Measurements from ENCODE around the gene HOXD12.

HOXD12 gene, protein sequence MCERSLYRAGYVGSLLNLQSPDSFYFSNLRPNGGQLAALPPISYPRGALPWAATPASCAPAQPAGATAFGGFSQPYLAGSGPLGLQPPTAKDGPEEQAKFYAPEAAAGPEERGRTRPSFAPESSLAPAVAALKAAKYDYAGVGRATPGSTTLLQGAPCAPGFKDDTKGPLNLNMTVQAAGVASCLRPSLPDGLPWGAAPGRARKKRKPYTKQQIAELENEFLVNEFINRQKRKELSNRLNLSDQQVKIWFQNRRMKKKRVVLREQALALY

GRCh38 chr2:176099728-176100546 lies at the start of gene HOXD12:
Gene HOXD12, plus strand, starts transcription at chr2:176099795. Its CDS starts 7 bp downstream, at chr2:176099802.
- DNase-seq (ENCODE audit: low spot score), result no peak

DNA sequence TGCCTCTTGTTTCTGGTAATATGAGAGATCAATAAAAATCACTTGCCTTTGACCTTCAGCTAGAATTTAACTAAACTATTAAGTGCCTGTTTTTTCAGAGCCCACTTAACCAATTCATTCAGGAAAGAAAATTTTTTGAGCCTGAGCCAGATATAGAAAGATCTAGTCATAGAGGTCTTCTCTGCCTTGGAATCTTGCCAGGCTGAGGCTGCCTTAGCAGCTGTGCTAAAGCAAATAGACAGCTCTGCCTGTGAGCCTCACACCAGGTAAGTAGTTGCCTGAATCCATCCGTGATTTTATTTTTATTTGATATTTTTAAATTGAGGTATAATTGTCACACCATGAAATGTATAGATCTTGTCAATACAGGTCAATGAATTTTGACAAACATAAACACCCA lies 43.2 kb upstream of the HOXD12 start:
- DNase-seq (ENCODE audit: low spot score), result no peak

DNA sequence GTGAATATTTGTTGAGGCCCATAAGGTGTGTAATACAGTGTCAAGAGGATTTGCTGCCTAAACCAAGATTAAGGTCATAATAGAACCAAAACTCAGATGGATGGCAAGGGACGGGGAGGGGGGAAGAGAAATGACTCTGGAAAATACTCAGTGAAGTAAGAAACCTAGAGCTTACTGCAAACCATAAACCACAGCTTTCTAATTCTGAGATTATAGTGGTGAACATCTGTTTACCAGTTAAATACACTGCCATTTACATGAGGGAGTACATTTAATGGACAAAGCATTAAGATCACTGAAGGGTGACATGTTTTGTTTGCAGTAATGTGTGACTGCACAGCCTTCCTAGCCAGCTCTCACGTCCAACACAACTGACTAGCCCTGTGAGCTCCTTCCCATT lies 35.6 kb upstream of the HOXD12 start:
- no peak for DNase-seq (ENCODE audit: low spot score)

DNA sequence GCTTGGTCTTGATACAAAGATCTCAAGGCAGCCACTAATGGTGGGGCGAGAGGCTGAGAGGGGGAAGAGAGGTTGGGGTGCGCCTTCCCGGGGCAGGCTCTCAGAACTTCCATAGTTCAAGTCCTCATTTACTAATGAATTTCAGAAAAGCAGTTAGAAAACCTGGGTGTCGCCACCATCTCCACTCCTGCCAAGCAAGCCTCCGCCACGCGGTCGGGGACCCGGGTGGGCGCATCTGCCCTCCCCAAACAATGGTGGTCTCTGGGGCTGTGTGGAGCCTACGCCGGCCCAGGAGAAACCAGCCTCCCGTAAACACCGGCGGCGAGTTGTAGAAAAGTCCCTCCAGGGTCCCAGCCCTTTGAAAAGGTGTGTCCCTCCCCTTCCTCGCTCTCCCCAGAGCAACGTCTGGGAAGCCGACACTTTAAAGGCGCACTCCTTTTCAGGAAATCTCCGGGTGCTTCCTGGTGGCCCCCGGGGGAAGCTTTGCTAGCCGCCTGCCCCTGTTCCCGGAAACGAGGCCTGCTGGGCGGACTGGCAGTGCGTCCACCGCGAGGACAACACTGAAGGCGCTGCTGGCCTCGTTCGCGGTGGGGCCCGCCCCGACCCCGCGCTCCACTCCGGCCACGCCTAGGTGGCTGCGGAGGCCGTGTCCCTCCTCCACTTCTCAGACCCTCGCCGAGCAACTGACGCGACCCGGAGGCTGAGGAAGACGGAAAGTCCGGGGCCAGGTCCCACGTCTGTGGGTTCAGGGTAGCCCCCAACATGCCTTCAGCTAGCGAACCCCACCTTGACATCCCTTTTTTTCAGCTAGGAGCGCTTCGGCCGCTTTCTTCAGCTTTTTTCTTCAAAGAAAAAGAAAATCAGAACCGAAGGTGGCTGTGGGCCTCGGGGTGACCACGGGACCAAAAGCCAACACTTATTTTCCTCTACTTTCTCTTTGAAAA lies 32.7 kb upstream of the HOXD12 start:
- DNase-seq (ENCODE audit: low spot score), result no peak

DNA sequence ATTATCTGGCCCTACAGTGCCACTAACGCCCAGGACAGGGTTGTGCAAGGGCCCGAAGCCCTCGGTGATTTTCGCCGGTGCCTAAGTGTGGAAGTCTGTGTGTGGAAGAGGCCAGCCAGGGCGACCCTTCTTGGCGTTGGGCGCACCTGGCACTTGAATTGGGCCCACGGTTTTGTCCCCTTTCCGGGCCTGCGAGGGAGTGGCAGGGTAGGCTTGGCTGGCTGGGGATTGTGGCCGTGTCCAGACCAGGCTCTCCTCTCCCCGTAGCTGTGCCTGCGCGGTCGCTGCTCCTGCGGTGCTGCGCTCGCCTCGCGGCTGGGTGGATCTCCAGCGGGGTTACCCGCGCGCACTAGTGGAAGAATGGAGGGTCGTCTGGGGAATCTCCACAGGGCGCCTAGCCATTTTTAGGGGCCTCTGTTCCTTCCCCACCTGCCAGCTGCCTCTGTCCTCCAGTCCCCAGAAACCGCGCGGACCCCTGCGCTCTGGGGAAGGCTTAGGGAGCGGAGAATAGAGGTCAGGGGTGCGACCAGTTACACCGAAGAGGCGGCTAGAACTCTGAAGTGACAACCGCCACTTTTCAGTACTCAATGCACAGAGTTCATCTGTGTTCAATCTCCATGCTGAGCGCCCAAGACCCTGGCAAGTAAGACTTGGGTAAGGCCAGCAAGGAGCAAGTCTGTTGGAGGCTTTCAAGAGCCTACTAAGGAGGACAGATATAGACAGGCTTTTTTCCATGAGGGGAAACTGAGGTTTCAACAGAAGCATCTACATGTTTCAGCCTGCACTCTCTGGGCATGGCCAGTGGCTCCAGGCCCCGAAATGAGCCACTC lies 31.8 kb upstream of the HOXD12 start:
- no peak for DNase-seq (ENCODE audit: low spot score)

- no peak for DNase-seq (ENCODE audit: low spot score)
Measured at GRCh38 chr2:176068419-176068832, 31.2 kb upstream of the HOXD12 start.

DNA sequence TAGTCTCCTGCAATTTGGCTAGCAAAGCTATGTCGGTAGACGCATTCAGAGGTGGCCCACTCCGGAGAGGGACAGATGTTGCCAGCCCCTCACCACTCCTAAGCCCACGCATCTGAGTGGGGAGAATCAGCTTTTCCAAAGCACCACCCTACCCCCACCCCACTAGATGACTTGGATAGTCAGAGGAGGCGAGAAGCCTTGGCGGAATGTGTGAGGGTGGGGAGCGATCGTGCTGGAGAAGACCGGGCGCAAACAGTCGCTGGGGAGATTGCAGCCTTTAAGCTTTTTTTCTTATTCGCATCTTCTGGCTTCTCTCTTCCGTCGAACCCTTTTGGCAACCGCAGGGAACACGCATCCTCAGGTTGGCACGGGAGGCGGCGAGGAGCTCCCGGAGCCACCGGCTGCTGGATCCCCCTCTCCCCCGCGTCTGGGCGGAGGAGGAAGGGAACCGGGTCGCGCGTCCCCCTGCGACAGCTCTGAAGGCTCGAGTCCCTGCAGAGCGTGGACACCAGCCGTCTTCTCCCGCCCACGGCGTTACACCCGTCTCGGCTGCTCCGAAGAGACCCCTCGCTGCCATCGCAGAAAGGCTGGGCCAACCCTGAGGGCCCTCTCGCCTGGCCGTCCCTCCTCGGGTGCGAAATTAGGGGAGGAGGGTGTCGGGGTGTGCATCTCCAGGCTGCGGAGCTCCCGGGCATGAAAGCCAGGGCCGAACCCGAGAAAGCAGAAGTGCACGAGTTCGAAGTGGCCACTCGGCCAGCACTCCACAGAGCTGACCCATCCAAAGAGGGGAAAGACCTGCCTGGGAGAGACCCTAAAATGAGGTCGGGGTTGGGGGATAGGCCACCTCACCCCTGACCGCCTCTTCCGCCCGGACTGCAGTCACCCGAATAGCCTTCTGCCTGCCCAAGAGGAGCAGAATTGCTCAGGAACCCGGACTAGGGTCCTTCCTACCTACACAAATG lies 28.0 kb upstream of the HOXD12 start:
- no peak for DNase-seq (ENCODE audit: low spot score)

DNA sequence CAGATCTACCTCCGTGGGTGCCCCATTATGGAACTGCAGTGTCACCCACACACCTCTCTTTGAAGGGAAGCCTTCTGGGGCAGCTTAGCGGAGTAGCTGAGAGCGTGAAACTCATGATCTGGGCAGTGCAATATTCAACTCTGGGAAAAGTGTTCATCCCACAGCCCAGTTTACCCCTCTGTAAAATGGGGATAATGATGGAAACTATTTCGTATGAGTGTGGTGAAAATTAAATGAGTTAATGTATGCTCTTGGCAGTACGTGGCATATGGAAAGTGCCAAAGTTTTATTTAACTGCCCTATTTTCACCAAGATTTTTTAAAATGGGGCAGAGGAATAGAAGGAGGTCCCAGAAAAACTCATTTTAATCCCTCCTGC lies 27.3 kb upstream of the HOXD12 start:
- DNase-seq (ENCODE audit: low spot score), result no peak

GRCh38 chr2:176072951-176073904 lies 26.4 kb upstream of the HOXD12 start:
- DNase-seq (ENCODE audit: low spot score), result no peak

- DNase-seq (ENCODE audit: low spot score), result no peak
Measured at GRCh38 chr2:176074919-176075425, 24.6 kb upstream of the HOXD12 start.

DNA sequence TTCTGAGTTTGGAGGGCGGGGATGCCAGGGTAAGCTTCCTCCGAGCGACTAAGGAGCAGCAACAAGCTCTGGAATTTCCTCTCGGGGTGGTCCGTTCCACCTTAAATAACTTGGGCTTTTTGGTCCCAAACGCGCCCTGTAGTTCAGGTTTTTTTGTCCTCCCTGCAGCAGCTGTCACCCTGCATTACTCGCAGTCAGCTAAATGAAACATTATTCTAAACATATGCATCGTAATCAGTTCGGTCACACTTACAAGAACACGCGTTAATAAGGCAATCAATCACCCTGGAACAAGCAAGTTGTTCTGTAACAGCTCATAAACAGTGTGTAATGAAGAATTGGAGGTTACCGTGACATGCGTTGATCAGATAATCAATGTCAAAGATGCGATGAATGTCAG lies 24.1 kb upstream of the HOXD12 start:
- no peak for DNase-seq (ENCODE audit: low spot score)

- DNase-seq (ENCODE audit: low spot score), result no peak
Measured at GRCh38 chr2:176076063-176076462, 23.5 kb upstream of the HOXD12 start.

DNA sequence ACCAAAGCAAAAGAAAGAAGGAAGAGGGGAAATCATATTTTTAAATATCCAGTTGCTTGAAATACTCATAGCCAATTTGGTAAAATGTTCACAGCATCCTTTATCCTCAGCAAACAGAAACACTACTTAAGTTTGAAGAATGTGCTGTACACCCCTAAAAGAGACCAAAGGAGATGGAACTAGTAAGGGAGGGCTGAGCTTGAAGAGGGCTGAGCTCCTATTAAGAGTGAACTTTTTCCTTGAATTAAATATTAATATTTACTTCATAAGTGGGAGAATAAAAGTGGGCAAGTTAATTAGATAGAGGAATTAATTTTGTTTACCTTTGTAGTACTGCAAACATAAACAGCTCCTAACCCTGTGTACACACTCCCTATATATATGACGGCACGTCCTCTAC lies 22.8 kb upstream of the HOXD12 start:
- DNase-seq (ENCODE audit: low spot score), result no peak

DNA sequence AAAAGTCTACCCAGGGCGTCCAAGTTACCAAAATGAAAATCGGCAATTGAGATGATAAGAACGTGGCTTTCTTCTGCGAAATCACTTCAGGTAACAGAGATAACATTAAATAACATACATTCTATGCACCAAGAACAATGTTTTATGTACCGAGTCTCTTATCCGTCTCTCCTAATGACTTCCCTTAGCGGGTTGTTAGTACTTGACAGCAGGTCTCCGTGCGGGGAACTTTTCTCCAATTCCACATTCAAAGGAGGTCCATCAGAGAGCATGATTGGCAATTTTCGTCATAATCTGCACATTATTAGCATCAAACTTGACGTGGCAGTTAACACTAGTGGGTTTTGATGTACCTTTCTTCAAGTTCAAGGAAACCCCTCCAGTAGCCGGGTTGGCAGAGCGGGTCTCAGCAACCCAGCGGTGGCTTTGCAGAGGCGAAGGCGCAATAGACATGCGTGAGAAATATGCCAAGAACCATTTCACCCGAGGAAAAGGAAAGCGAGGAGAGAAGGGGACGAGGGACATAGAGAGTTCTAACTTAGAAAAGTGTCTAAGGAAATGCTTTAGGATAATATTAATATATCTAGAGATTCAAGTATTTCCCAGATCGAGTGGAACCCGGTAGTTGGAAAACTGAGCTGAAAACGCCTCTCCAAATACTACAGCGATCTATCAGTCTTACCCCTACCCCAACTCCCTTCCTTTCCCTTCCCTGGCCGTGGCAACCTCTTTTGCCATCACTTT lies 20.9 kb upstream of the HOXD12 start:
- no peak for DNase-seq (ENCODE audit: low spot score)

- no peak for DNase-seq (ENCODE audit: low spot score)
Measured at GRCh38 chr2:176079285-176079830, 20.2 kb upstream of the HOXD12 start.

DNA sequence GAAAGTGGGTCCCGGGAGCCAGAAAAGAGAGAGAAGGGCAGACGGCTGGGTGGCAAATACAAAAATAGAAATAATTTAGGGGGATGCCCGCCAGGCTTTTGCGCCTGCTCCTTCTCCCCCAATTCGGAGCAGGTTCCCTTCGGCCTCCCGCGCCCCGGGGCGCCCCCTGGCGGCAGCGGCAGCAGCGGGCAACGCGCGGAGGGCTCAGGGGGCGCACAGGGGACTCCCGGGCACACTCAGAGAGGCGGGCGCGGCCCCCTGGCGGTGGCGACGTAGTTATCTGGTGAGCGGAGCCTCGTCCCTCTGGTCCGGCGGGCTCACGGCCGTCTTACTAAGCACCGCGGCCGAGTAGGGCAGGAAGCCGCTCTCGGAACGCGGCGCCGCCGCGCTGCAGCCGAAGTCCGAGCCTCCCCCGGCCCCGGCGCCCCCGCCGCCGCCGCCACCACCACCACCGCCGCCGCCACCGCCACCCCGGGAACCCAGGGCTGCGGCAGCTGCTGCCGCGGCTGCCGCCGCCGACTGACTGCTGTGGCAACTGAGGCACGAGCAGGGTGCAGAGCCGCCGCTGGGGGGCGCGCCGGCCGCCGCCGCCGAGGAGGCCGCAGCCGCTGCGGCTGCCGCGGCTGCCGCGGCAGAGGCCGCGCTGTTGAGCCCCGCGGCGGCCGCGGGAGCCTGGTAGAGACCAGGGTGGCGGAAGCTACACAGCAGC lies 19.6 kb upstream of the HOXD12 start:
- no peak for DNase-seq (ENCODE audit: low spot score)

All from CD4-positive, alpha-beta T cell treated with Interleukin-15 for 4 hours (primary cell).